Measurements from ENCODE around the gene BPGM.

The BPGM gene

DNA sequence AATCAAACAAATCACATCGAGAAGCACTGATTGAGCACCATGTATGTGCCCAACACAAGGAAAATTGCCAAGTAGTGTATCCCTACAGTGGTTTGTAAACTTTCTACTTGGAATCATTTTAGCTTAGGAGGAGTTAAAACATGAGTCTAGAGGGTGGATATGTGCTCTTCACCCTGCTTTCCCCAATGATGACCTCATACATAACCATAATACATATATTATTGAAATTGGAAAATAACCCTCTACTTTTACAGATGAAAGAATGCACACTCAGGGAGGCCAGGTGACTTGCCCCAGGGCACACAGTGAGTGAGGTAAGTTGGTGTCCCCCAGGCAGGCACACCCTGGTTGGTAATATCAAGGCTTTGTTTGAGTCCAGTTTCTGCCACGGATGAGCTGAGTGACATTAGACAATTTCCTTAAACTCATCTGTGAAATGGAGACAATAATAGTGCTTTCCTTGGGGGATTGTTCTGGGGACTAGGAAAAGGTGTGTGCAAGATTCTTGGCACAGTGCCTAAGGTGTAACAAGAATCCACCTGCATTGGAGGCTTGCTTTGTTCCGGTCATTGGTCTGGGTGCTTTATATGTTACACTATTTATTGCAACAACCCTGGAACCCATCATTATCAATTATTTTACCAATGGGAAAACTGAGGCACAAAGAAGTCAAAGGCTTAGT, 50.7 kb downstream of the BPGM start:
- DNase-seq (ENCODE audit: low spot score) = no peak

DNA sequence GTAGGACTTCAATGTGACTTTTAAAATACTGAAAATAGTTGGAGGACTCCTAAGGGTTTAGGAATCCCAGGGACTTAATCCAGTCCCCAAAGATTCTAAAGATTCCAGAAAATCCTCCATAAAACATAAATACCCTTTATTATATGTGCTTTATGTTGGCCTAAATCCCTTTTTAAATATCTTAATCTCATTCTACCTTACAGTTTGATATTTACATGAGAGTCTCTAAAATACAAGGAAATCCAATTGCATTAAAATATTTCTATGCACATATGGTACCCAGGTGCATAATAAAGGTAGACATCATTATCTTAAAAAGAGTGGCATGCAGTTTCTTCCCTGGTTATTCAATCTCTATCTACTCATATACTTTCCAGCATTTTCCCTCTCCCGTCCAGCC, 51.8 kb downstream of the BPGM start:
- DNase-seq (ENCODE audit: low spot score) = no peak

DNA sequence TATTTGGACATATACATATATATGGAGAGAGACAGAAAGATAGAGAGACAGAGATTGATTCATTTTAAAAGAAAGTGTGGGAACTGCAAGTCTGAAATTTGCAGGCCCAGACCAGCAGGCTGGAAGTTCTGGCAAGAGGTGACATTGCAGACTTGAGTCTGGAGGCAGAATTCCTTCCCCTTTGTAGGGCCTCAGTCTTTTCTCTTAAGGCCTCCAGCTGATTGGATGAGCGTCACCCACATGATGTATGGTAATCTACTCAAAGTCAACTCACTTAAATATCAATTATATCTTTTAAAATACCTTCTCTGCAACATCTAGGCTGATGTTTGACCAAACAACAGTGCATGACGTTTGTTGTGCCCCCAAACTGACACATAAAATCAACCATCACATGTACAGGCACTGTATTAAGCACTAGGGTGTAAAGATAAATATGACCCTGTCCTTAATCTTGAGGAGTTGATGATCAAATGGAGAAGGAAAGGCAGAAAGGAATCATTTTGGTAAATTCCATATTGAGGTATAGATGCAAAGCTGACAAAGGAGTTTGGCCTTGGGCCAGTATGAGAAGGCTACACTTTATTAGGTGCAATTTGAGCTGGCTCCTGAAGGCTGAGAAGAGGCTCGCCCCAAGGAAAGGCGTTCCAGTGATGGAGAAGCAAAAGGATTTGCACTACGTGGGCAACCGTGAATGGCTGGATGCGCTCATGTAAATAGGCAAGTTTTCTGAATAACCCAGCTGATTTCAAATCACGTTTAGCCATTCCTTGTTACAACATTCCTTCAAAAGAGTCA, 52.6 kb downstream of the BPGM start:
- no peak for DNase-seq (ENCODE audit: low spot score)

DNA sequence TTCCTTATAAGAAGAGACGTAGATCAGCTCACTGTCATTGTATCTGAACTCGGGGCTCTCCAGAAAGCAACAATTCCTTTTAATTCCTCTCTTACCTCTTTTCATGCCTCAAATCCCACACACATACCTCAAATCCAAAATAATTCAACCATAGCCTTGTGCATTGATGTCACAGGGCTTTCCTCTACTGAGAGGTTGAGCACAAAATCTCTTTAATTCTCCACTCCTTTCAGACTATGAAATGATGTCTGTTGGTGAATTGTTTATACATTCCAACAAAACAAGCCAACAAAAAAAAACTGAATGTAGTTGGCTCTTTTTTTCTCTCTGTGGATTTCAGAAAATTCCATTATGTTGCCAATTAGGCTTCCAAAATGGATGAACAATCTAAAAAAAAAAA, 53.2 kb downstream of the BPGM start:
- DNase-seq (ENCODE audit: low spot score) = no peak

DNA sequence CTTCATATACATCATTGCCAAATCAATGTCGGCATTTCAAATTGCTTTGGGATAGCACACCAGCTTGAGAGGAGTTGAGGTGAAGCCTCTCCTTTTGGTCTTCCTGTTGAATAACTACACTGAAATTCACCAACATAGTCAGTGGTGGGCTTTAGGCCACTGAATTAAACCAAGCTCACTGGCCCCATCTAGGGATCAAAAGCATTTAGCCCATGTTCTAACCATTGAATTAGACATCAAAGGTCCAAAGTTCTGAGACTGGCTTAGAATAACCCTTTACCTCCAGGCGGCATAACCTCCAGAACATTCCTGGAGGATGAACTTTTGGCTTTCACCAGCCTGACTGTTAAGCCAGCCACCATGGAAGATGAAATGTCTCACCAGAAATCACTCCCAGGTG, 54.6 kb downstream of the BPGM start:
- peak; percentile 67 for DNase-seq (ENCODE audit: low spot score)

DNA sequence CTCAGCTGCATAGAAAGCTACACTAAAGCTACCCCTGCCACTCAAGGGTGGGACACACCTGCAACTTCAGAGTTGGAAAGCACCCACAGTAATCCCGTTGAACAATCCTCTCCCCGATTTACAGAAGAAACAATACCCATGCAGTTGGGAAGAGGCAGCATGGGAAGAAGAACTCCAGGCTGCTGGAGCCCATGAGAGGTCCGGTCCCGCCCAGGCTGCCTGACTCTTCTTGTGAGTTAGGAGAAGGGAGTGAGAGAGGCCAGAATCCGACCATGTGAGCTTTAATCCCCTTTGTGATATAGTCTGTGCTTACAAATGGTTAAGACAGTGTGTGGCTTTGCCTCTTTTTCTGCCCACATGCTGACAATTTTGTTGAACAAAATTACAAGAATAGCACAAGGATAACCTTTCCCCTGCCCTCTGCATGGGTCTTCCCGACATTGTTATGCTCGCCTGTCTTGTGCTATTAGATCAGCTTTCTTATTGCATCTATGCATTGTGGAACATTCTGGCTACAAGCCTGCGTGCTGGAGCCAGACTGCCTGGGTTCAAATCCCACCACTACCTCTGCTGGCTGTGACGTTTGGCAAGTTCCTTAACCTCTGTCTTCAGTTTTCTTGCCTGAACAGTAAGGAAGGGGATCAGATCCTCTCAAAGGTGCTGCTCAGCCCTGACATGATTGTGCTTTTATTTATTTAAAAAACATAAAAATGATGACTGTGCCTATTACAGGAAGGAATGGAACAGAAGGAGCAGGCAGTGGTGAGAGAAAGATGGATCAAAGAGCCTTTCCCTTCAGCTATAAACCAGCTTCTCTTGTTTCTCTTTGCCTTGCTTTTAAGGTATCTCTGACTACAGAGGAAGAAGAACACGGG, 56.0 kb downstream of the BPGM start:
- DNase-seq (ENCODE audit: low spot score) = no peak

DNA sequence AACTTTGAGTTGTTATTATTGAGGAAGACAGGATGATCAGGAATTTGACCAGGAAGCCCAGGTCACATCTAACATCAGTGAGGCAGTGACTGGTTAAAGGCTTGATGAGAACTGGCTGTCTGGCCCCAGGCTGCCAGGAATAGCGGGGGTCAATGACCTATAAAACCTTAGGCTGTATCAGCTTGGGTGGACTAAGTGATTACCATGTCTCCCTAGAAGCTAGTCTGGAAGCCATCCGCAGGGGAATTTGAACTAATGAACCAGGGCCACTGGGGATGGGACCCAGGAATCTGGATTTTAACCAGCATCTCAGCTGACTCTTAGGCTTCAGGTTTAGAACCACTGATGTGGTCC, 56.6 kb downstream of the BPGM start:
- DNase-seq (ENCODE audit: low spot score) = no peak

DNA sequence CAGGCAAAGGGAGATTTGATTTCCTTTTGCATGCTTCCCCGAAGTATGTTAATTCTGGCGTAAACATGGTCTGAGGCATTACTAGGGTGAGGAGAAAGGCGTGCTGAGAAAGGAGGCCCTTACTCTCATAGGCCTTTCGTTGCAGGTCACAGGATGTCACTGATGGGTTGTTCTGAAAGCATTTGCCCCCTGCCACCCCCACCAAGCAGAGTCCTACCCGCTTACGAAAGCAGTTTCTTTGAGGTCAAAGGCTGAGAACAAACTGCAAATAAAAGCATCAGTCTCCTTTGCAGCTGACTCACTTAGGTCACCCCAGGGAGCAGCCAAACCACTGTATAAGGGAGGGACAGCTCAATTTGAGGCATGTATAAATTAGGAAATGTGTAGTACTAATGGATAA, 57.1 kb downstream of the BPGM start:
- no peak for DNase-seq (ENCODE audit: low spot score)

DNA sequence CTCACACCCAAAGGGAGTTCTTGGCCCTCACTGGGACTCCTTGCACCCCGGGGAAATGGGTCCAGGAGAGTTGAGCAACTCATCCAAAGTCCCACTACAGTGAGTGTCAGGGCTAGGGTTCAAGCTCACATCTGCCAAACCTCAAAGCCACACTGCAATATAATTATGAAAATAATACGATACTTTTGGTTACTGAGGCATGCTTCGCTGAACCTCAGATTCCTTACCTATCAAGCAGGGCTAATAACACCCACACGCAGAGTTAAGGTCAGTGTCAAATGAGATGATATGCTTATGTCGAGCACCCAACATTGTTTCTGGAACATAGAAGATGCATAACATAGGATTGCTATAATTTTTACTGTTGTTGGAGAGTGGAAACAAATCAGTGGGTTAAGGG, 58.2 kb downstream of the BPGM start:
- no peak for DNase-seq (ENCODE audit: low spot score)

DNA sequence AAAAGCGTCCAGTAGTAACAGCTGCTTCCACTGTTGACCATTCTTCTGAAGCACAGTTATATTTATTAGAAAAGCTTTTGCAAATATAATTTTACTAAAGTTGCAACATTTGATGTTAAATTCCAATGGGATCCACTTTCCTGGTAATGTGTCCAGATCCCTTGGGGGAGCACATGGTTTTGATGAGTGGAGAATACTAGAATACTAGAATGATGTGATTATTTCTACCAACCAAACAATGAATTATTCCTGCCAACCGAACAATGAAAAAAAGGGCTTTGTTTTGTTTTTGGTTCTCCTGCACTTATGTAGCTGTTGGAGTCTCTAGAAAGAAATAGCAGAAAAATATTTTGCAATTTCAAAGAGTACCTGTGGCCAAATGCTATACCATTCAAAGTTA, 59.1 kb downstream of the BPGM start:
- no peak for DNase-seq (ENCODE audit: low spot score)

DNA sequence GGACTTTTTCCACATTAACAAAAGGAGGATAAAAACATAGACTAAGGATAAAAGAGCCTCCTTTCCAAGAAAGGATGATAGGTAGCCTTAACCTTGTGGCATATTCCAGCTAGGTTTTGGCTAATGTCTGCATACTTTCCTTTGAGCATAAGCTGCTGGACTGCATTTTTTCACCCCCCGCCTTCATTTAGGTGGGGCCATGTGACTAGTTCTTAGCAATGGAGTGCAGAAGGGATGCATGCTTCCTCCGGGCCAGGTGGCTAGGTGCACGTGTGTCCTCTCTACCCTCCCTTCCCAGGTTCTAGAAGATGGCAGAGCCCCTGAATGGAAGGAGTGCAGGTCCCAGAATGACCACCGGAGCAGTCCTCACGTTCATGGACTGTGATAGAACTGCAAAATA, 59.8 kb downstream of the BPGM start:
- DNase-seq (ENCODE audit: low spot score) = no peak

DNA sequence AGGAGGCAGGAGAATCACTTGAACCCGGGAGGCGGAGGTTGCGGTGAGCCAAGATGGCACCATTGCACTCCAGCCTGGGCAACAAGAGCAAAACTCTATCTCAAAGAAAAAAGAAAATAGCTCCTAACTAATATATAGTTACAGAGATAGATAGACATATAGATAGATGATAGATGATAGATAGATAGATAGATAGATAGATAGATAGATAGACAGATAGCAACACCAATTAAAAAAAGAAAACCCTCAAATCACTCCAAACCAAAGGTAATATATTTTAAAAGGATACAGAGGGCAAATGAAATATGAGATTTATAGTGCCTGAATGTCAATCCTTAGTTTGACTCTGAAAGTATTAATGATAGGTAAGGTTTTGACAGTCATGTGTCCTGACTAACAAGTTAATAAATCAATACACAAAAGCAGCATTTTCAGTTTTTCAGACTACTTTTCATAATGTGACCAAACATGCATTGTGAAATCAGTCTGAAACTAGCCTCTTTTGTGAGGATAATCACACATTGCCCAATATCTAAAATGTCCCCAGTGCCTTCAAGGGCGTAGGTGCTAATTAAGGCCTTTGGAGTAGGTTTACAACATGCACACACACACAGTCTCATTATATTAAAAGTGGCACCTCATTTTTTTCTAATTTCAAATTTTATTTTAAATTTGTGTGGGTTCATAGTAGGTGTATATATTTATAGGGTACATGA, 61.2 kb downstream of the BPGM start:
- no peak for DNase-seq (ENCODE audit: low spot score)

DNA sequence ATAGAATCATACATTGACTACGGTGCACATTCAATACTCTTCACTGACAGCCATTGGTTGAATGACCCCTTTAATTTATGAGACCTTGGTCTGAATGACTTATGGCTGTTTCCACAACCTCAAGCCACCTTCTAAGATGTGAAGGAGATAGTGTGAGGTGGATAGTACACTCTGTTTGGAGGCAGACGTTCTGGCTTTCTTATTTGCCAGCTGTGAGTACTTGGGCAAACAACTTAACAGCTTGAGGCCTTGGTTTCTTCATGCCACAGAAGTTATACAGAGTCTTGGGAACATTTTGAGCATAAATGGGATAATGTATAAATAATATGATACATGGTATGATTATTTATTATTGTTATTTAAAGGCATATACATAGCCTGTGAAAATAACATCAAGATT, 62.0 kb downstream of the BPGM start:
- no peak for DNase-seq (ENCODE audit: low spot score)

DNA sequence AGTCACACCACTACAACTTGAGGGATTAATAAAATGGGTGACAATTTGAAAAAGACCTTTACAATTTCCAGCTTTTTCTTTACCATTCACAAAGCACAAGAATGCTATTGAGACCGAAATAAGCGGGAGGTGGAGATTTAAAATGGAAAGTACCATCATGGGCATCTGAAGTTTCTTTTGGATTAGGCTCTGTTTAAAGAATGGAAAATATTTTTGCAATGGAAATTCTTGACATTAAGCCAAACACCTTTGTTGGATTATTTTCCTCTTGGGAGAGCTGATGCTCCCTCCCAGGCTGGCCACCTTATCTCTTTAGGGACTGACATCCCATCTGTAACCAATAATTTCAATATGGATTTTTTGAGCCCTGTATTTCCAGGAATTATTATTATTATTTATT, 62.5 kb downstream of the BPGM start:
- no peak for DNase-seq (ENCODE audit: low spot score)

DNA sequence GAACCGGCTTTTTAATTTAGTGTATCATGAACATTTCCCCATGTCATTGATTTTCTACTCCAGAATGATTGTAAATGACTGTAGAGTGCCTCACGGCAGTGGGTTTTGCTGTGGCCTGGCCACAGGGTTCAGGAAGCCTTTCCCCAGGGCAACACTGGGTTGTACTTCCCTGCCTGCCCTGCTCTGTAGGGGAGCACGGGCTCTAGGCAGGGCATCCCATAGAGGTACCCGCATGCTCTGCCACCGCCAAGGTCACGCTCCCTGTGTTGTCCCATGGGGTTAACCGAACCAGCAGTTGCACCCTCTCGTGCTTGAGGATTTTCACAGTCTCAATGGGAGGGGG, 63.8 kb downstream of the BPGM start:
- DNase-seq (ENCODE audit: low spot score) = no peak

DNA sequence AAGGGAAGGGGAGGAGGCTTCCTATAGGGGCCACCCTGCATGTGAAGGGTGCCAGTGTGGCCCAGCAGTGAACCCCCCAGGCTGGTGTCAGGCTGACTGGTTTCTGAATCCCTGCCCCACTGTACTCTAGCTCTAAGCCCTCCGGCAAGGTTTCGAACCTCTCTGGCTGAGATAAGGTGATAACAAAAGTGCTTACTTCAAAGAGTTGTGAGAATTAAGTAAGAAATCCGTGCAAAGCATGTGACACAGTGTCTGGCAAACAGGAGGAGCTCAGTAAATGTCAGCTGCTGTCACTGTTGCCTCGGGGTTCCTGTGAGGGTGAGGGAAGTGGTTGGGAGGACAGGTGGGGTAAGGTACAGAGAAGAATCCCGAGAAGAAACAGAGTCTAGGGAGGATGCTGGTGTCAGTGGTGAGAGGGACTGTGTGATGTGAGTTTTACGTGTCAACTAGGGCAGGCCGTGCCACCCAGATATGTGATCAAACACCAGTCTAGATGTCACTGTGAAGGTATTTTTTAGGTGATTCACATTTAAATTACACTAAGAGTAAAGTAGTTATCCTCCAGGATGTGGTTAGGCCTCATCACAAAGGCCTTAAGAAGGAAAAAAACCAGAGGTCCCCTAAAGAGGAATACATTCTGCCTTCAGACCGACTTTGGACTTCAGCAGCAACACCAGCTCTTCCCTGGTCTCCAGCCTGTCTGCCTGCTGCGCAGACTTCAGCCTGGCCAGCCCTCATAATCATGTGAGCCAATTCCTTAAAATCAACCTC, 64.4 kb downstream of the BPGM start:
- DNase-seq (ENCODE audit: low spot score) = no peak

DNA sequence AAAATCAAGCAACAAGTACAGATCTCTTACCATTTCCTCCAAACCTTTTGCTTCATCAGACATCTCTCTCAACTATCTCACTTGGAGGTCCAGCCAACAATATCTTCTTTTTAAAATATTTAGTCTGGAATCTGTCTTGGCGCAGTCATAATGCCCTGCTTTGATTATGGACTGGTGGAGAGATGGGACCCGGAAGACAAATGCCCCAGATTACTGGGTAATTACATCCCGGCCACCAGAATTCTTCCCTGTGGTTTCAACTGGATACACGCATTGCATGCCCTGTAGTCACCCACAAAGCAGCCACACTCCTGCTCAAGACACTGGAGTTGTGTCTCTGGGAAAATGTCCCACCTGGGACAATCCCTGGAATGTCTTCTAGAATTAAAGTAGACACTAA, 65.5 kb downstream of the BPGM start:
- no peak for DNase-seq (ENCODE audit: low spot score)

DNA sequence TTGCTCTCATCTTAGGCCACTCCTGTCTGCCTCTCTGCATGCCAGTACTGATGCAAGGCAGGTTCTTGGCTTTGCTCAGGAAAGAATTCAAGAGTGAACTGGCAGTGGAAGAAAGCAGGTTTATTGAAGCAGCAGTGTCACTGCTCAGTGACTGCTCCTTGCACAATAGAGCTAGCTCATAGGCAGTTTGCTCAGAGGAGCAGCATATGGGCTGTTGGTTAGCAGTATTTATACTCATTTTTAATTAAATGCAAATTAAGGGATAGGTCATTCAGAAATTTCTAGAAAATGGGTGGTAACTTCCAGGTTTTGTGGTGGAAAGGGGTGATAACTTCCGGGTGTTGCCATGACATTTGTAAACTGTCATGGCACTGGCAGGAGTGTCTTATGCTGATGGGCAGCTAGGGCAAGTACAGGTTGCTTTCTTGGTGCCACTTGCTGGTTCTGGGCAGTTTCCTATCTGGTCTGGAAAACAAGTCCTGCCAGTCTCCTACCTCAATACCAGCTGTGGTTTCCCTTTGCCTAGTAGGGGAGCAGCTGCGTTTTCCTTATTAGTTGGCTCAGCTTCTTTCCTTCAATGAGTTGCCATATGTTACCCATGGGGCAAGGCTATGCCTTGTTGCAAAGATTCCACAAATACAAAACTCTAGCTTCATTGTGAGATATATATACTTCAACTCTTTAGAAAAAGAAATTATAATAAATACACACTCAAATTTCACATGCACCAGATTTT, 68.0 kb downstream of the BPGM start:
- no peak for DNase-seq (ENCODE audit: low spot score)

DNA sequence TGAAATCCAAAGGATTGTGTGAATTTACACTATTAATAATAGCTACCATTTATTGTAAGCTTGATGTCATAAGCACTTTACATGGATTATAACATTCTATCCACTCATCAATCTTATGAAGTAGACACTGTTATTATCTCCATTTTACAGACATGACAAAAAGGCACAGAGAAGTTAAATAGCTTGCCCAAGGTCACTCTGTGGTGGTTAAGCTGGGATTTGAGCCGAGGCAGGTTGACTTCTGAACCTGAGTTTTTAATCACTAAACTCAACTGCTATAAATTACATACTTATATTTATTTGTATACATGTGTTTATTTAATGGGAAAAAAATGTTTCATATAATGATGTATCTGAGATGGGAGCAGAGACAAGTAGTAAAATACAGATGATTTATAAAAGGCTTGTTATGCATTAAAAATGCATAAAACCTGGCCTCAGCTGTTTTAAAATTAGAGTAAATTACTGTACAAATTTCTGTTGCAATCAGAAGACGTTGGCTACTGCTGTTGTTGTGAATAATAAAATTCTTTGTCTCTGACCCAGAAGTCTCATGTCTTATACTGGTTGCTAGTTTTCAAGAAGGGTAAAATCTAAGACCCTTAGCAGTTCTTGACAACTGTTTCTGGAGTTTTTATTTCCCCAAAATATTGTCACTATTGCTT, 71.7 kb downstream of the BPGM start:
- DNase-seq (ENCODE audit: low spot score) = no peak

All from kidney capillary endothelial cell (primary cell).